Measurements from ENCODE around the gene KNTC1.
"Not testable (repeated sequence)": the region's sequence is repeated elsewhere in the genome, so short reads cannot be mapped to it uniquely, and the experiment has no call there.

Gene KNTC1

DNA sequence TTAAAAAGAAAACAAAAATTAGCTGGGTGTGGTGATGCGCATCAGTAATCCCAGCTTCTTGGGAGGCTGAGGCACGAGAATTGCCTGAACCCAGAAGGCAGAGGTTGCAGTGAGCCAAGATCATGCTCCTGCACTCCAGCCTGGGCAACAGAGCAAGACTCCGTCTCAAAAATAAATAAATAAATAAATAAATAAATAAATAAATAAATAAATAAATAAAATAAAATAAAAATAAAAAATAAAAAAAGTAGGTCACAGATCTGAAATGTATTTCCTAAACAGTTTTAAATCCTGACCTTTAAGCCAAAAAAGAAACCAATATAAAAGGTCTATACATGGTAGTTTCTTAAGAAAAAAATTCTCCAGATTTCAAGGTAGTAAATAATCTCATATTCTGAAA, 14.0 kb upstream of the KNTC1 start:
- DNase-seq: not testable (repeated sequence)

DNA sequence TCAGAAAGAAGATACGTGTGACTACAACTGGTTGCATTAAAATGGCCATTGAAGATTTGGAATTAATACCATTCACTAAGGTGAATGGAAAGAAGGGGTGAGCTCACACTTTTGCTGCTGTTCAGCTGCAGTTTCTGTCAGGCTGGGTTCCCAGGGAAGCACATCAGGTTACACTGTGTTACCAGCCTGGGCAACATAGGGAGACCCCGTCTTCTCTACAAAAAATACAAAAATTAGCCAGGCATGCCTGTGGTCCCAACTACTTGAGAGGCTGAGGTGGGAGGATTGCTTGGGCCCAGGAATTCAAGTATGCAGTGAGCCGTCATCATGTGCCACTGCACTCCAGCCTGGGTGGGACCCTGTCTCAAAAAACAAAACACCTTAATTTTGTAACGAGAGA, 13.4 kb upstream of the KNTC1 start:
- DNase-seq: no peak

DNA sequence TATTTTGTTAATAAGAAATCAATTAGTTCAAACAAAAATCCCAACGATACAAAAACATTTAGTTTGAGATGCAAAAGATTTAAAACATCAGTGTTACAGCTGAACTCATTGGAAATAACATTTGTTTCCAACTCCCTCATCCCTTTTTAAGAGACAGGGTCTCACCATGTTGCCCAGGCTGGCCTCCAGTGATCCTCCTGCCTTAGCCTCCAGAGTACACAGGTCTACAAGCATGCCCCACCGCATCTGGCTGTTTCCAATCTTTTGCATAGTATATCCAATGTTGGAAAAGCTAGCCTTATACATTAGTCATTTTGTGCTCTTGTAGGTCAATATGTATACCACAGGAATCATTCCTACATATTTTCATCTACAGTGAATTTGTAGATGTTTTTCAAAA, 11.8 kb upstream of the KNTC1 start:
- DNase-seq: no peak

DNA sequence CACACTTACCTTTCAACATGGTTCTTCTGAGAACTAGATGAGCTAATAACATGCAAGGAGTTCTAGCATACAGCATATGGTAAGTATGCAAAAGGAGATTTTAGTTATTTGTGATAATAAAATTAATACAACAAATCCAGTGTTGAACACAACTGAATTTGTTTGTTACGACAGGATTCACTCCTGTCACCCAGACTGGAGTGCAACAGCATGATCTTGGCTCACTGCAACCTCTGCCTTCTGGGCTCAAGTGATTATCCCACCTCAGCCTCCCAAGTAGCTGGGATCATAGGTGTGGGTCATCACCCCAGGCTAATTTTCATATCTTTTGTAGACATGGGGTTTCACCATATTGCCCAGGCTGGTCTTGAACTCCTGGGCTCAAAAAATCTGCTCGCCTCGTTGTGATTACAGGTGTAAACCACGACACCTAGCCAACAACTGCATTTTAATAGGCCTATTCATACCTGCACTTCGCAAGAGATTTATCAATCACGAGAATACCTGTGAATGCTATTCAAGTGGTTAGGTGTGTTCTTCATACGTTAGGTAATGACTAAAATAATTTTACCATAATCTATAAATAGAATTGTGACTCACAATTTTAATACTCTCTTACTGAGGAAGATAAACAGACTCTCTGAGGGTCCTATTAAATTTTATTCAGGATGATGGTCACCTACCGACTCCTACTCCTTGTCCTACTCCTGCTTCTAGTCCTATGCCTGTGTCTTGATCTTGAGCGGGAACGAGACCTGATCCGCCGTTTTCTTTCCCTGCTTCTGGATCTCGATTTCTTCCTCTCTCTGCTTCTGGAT, 10.3 kb upstream of the KNTC1 start:
- no peak for DNase-seq

DNA sequence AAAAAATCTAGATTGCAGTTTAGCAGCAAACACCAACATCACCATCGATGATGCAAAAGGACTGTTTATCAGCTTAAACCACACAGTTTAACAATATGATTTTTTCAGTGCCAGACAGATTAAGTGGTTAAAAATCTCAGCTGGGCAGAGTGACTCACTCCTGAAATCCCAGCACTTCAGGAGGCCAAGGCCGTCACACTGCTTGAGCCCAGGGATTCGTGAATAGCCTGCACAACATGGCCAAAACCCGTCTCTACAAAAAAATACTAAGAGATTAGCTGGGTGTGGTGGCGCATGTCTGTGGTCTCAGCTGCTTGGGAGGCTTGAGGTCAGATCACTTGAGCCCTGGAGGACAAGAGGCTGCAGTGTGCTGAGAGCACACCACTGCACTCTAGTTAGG, 9.2 kb upstream of the KNTC1 start:
- peak; percentile 94 for DNase-seq

DNA sequence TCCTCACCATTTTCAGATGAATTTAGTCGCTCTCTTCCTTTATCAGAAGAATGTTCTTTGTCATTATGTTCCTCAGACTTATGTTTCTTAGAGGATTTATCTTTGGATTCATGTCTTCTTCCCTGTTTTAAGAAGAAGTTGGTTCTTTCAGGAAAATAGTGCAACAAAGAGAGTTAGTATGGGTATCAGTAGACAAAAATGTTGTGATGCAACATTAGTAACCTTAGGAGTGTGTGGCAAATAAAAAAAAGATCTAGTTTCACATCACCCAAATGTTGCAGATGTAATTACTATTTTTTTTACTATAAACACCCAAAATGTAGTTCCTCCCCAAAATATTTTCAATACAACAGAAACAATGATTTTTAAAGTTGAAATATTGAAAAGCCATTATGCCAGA, 8.1 kb upstream of the KNTC1 start:
- DNase-seq: no peak

DNA sequence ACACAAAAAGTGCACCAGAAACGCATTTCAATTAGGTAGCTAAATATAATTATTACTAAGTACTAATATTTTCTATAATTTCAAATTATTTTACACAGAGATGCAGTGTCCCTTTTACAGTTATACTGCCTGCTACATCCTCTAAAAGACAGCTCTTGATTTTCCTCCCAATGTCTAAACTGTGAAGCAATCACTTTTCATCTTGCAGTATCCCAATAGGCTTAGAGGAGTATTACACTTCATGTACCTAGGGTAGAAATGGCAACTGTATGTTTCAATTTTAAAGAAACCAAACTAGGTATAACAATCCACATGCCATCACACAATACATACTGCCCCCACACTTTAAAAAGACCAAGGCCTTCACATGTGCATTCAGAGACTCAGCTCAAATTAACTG, 7.6 kb upstream of the KNTC1 start:
- DNase-seq: no peak

DNA sequence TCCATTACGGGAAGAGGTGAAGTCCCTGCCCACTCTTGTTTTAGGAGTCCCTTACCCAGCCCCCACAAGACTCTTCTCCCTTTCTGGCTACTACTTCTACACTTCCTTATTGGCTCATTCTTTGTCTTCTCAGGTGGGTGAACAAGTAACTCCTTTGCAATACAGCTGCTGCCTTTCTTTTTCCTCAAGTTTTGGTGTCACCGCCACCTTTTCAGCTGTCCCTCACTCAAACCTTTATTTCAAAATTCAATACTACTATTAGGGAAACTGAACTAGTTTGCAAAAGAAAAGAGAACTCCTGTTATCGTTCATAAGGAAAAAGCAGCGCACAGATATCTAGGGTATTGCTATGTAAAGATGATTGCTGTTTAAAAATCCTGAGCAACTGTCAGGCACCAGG, 6.4 kb upstream of the KNTC1 start:
- no peak for DNase-seq

DNA sequence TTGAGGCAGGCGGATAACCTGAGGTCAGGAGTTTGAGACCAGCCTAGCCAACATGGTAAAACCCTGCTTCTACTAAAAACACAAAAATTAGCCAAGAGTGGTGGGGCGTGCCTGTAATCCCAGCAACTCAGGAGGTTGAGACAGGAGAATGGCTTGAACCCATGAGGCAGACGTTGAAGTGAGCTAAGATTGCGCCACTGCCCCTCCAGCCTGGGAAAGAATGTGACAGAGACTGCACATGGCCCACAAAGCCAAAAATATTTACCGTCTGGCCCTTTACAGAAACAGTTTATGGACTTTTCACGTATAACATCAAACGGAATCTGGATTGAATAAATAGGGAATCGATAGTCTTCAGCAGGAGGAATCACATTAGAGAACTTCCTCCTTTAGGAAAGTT, 3.8 kb upstream of the KNTC1 start:
- peak; percentile 56 for DNase-seq

DNA sequence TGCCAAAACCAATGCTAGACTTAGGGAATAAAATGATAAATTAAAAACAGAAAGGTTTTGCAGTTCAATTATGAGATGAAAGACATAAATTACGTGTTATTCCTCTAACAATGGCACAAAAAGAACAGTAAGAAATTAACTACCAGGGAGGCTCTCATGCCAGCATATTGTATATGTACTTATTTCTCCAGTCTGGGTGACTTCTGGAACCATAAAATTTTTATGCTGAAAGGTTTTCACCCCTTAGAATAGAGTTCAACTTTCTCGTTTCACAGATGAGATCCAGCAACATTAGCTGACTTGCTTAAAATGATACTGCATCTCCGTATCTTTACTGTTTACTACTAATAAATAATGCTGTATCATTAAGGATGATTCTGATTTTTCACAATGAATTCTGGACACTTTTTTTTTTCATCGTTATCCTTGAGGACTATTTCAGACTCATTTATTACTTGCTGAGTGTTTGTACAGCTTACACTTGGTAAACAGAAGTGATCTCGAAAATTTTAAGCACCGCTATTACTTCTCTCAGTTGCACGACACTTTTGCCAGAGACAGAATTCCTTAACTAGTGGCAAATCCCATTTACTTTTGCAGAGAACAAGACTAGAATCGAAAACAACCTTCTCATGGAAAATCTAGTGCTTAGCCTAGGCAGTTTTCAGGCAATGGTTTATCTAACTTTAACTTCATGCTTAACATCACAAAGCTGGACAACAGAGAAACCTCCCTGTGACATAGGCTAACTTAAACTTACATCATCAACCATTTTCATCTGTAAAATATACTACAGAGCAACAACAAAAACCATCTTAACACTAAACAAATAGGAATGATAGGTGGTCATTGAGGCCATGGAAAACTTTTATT, 3.0 kb upstream of the KNTC1 start:
- DNase-seq: no peak

DNA sequence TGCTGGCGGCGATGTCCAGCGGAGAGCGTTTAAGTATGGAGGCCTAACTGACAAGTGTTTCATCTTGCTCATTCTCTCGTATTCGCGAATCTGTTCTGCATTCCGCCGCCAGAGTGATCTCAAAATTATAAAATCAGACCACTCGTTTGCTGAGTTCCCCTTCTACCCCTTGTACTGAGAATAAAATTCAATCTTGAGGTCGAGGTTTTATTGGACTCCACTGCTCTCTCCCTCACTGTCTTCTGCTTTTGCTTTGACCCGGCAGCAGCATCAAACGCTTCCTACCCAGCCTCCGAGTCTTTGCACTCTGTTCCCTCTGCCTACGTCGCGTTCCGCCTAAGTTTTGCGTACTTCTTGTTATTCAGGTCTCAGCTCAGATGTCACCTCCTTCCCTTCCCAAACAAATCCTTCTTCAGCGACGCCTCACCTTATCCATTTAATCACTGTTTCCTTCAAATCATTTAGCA, 462 bp downstream of the KNTC1 start:
- DNase-seq: peak; percentile 26

DNA sequence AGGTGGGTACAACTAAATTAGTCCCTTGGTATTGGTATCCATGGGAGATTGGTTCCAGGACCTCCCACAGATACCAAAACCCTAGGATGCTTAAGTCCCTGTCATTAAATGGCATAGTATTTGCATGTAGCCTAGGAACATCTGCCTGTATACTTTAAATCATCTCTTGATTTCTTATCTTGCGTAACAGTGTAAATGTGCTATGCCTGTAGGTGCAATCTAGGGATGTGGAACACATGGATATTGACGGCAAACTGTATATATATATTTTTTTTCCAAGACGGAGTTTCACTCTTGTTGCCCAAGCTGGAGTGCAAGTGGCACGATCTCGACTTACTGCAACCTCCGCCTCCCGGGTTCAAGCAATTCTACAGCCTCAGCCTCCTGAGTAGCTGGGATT, 1.5 kb downstream of the KNTC1 start:
- no peak for DNase-seq

DNA sequence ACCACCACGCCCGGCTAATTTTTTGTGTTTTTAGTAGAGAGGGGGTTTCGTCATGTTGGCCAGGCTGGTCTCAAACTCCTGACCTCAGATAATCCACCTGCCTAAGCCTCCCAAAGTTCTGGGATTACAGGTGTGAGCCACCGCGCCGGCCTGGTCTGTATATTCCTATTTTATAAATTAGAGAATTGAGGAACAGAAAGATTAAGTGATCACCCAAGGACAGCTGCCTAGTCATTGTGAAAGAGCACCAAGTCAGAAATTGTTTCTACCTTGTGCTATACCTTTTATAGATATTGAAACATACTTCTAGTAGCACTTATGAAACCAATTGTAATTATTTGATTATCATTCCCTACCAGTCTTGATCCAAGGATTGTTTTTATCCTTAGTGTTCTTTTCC, 1.9 kb downstream of the KNTC1 start:
- no peak for DNase-seq

DNA sequence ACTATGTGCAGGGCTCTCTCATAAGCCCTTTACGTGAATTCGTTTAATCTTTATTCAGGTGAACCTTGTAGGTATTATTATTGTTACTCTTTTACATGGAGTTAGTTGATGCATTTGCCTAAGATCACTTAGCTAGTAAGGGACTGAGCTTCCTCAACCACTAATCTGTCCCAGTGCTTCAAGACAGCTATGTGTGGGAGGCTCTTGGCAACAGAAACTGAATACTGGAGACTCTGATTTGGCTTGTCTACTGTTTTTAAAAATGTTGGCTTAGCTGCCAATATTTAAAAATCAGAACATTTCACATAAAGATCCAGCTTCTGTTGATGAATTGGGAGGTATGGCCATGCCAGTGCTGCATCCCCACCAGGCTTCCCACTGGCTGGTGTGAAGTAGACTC, 6.8 kb downstream of the KNTC1 start:
- DNase-seq: no peak

DNA sequence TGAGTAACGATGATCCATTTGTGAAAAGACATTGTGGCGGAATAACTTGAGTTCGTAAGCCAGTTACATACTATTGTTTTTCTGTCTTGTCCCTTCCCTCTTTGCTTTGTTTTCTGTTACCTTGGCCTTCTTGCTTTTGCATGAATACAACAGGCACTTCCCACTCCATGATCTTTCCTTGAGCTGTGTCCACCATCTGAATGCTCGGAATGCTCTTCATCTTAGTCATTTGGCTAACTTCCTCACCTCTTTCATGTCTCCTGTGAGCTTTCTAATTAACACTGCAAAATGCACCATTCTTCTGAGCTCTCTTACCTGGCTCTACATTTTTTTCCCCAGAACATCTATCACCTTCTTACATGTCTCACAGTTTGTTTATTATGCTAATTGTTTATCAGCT, 10.0 kb downstream of the KNTC1 start:
- DNase-seq: no peak

DNA sequence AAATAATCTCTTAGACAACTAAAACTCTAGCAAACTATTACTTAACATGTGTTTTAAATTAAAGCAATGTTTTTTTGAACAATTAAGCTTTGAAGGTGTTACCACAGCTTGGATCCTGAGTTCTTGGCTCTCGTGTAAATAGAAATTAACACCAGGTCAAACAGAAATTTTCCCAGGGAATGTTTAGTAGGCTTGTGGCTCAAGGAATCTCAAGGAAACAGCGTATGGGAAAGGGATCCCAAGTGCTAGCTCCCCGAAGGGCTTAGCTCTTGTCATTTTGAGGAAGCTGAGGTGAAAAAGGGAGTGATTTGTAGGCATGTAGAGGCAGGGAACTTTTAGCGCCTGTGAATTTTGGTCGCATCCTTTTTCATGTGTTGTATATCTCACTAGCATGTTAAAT, 11.4 kb downstream of the KNTC1 start:
- DNase-seq: no peak

DNA sequence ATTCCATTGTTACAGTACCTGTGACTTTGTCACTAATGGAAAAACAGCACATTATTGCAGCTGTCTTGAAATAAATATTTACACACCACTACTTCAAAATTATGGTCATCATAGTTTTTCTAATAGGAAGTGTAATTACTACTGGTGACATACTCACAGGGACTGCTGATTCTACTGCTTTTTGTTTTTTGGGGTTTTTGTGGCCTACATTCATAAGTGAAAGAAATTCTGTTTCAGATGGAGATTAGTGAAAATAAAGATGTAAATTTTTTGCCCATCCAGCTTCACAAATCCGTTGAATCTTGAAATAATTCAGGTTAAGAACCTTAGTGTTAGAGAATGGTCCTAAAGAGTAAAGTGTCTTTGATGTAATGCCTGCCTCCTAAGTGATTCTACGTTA, 17.5 kb downstream of the KNTC1 start:
- DNase-seq: no peak

DNA sequence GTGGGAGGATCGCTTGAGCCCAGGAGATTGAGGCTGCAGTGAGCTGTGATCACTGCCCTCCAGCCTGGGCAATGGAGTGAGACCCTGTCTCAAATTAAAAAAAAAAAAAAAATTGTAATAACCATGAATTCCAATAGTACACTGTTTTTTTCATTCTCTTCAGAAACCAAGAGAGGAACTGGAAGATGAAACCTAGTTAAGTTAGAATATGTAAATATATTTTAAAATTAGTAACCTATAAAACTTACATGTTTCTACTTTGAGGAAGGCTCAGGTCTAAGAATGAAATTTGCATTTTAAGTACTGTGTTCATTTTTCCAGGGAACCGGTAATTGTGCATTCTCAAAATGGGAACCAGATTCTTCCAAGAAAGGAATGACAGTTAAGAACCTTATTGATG, 18.8 kb downstream of the KNTC1 start:
- DNase-seq: no peak

DNA sequence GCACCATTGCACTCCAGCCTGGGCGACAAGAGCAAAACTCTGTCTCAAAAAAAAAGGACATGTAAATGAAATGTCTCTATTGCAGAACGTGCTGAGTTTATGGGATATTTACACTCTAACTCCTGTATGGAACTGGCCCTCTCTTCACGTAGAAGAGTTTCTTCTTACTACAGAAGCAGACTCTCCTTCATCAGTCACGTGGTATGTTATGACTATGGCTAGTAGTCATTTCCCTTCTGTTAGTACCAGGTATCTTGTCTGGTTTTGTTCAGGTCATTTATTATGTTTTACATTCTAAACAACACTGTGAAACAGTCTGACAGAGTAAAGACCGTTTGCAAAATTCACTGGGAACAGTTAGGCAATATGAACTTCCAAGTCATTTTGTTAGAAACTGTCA, 20.3 kb downstream of the KNTC1 start:
- no peak for DNase-seq

DNA sequence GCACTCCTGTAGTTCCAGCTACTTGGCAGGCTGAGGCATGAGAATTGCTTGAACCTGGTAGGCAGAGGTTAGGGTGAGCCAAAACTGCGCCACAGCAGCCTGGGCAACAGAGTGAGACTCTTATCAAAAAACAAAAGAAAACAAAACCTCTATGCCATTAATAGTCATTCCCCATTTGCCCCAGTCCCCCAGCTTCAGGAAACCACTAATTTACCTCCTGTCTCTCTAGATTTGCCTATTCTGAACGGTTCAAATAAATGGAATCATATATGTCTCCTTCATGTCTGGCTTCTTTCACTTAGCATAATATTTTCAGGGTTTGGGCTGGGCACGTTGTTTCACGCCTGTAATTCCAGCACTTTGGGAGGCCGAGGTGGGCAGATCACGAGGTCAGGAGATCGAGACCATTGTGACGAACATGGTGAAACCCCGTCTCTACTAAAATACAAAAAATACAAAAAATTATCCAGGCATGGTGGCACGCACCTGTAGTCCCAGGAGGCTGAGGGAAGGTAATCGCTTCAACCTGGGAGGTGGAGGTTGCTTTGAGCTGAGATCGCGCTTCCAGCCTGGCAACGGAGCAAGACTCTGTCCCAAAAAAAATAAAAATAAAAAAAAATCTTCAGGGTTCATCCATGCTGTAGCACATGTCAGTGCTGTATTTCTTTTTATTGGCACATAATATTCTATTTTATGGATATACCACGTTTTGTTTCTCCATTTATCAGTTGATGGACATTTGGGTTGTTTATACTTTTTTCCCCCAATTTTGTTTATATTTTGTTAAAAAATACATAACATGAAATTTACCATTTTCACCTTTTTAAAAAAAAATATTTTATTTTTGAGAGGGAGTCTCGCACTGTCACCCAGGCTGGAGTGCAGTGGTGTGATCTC, 31.9 kb downstream of the KNTC1 start:
- DNase-seq: no peak

DNA sequence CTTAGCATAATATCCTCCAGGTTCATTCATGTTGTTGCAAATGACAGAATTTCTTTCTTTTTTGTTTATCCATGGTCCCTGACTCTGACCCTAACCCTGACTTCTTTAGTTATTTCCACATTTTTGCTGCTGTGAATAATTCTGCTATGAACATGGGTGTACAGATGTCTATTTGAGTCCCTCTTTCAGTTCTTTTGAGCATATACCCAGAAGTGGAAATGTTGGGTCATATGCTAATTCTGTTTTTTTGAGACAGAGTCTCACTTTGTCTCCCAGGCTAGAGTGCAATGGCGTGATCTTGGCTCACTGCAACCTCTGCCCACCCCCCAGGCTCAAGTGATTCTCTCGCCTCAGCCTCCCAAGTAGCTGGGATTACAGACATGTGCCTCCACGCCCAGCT, 33.1 kb downstream of the KNTC1 start:
- no peak for DNase-seq

DNA sequence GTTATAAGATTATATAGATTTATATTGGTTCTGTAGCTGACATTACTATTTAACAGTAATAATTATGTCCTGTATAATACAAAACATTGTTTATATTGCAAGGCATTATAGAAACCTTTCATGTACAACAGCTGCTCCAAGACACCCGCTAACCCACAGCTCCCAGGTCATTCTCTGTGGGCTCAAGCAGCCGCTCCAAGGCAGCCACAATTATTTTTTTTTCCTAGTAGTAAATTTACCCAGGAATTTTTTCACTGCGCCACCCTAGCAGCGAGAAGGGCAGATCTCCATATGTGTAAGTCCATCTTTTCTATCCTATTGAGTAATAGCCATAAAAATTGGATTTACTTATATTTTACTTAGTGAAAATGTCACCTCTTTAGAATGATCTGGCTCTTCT, 36.3 kb downstream of the KNTC1 start:
- no peak for DNase-seq

DNA sequence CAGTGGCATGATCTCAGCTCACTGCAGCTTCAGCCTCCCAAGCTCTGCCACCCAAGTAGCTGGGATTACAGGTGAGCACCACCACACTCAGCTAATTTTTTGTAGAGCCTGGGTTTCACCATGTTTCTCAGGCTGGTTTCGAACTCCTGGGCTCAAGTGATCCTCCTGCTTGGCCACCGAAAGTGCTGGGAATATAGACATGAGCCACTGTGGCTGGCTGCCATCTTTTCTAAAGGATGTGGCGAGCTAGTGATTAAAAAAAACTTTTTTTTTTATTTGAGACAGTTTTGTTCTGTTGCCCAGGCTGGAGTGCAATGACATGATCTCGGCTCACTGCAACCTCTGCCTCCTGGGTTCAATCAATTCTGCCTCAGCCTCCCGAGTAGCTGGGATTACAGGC, 39.8 kb downstream of the KNTC1 start:
- not testable (repeated sequence) for DNase-seq
